K562 (cell line): ENCODE results near the gene LUZP1. TPM values are rescaled to one million over a fixed set of nuclear protein-coding genes. Genes with fewer than 3 reads are reported as not detected.
A peak's percentile ranks its signal among the peaks of the same experiment; 100 is the strongest.

ENCODE experiments used
- EGR1 ChIP-seq: fragments of 450-650 bp; conservative IDR thresholded peaks from 2 replicates; pipeline ENCODE4 v1.6.1; 2017; ENCODE audit warnings: mild to moderate bottlenecking
- RB1 ChIP-seq: fragments of 450-650 bp; IDR thresholded peaks from 2 replicates; pipeline ENCODE4 v1.6.1; 2017; ENCODE audit warnings: low read depth, mild to moderate bottlenecking
- polyA plus RNA-seq, 8 experiments: library from polyadenylated mRNA; depleted of rRNA in 4 of 8; stranded (reverse) in 5 of 8; unstranded in 3 of 8; fragments of >200 nt; fragmentation: Nextera tagmentation in 2 of 8; fragmentation: Illumina TruSeq in 1 of 8; extraction: Ambion mirVana in 2 of 8; extraction: Trizol in 1 of 8; gene quantifications; 2 replicates each; pipeline versions ENCODE4 v1.2.1 to v1.2.3, GENCODE V29; 2011 to 2014; ENCODE audit warnings: inconsistent platforms in 1 of 8, missing spikeins in 1 of 8
- total RNA-seq, 7 experiments: library from RNA; depleted of rRNA in 6 of 7; stranded (reverse); fragments of >200 nt in 6 of 7; fragmentation: Illumina TruSeq in 2 of 7; extraction: Trizol in 2 of 7; gene quantifications; 2 replicates each; pipeline versions ENCODE4 v1.2.1 to v1.2.3, GENCODE V29; 2011 to 2021; ENCODE audit warnings: low replicate concordance in 1 of 7
- TF ChIP-seq, protein P1 (sequence below): fragments of 450-650 bp; IDR thresholded peaks from 2 replicates; pipeline ENCODE4 v1.6.1; 2016
- TF ChIP-seq, protein P2 (sequence below): sonication (generic); formaldehyde crosslinking; IDR thresholded peaks from 2 replicates; pipeline ENCODE4 v1.8.1; 2023; ENCODE audit warnings: missing genetic modification reagents, mild to moderate bottlenecking, borderline replicate concordance

LUZP1 gene
- total and polyA plus RNA-seq, 9 of the 15 experiments (the other 6 are each of a cell fraction or from before 2014, with no cell fraction given): 6.5 to 19.1 (median 12.4) TPM

DNA sequence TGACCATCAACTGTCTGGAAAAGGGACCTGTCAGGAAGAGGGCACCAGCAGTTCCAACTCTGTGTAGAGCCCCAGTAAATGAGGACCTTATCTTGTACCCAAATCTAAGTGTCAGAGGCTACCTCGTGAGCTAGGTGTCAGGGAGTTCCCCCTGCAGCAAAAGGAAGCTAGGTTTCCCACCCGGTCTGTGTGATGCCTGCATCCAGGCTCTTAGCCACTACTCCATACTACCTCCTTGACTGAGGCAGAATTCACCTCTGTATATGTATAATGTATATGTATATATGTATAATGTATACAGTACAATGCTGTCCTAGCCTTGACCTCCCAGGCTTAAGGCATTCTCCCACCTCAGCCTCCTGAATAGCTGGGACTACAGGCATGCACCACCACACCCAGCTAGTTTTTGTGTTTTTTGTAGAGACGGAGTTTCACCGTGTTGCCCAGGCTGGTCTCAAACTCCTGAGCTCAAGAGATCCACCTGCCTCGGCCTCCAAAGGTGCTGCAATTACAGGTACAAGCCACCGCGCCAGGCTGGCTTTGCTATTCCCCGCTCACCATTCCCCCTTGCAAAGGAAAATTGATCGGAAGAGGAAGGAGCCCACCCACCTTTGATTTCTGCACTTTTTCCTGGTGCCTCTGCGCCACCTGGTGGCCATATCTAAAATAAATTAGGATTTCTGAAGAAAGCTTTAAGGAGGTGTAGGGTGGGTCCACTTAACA, 15.7 kb upstream of the LUZP1 start (continued):
- 0 out of 2 replicates have a peak, but pooled peaks have one; percentile 19 for TF ChIP-seq EGR1
- TF ChIP-seq, protein P1, sequence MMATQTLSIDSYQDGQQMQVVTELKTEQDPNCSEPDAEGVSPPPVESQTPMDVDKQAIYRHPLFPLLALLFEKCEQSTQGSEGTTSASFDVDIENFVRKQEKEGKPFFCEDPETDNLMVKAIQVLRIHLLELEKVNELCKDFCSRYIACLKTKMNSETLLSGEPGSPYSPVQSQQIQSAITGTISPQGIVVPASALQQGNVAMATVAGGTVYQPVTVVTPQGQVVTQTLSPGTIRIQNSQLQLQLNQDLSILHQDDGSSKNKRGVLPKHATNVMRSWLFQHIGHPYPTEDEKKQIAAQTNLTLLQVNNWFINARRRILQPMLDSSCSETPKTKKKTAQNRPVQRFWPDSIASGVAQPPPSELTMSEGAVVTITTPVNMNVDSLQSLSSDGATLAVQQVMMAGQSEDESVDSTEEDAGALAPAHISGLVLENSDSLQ: no peak
- TF ChIP-seq, protein P2, sequence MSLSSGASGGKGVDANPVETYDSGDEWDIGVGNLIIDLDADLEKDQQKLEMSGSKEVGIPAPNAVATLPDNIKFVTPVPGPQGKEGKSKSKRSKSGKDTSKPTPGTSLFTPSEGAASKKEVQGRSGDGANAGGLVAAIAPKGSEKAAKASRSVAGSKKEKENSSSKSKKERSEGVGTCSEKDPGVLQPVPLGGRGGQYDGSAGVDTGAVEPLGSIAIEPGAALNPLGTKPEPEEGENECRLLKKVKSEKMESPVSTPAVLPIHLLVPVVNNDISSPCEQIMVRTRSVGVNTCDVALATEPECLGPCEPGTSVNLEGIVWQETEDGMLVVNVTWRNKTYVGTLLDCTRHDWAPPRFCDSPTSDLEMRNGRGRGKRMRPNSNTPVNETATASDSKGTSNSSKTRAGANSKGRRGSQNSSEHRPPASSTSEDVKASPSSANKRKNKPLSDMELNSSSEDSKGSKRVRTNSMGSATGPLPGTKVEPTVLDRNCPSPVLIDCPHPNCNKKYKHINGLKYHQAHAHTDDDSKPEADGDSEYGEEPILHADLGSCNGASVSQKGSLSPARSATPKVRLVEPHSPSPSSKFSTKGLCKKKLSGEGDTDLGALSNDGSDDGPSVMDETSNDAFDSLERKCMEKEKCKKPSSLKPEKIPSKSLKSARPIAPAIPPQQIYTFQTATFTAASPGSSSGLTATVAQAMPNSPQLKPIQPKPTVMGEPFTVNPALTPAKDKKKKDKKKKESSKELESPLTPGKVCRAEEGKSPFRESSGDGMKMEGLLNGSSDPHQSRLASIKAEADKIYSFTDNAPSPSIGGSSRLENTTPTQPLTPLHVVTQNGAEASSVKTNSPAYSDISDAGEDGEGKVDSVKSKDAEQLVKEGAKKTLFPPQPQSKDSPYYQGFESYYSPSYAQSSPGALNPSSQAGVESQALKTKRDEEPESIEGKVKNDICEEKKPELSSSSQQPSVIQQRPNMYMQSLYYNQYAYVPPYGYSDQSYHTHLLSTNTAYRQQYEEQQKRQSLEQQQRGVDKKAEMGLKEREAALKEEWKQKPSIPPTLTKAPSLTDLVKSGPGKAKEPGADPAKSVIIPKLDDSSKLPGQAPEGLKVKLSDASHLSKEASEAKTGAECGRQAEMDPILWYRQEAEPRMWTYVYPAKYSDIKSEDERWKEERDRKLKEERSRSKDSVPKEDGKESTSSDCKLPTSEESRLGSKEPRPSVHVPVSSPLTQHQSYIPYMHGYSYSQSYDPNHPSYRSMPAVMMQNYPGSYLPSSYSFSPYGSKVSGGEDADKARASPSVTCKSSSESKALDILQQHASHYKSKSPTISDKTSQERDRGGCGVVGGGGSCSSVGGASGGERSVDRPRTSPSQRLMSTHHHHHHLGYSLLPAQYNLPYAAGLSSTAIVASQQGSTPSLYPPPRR (CRISPR knock-in tag): 0 out of 2 replicates have a peak, but pooled peaks have one; percentile 33
- TF ChIP-seq RB1: peak; percentile 37; the same call in 1 of the 2 replicates
